ENCODE results near the gene BLVRB. TPM values are rescaled to one million over a fixed set of nuclear protein-coding genes. Genes with fewer than 3 reads are reported as not detected.
A peak's percentile ranks its signal among the peaks of the same experiment; 100 is the strongest.

The BLVRB gene
- total and polyA plus RNA-seq, 2 of the 8 experiments (the other 6 are each of a cell fraction or from before 2014, with no cell fraction given): 28.7 to 182 TPM

DNA sequence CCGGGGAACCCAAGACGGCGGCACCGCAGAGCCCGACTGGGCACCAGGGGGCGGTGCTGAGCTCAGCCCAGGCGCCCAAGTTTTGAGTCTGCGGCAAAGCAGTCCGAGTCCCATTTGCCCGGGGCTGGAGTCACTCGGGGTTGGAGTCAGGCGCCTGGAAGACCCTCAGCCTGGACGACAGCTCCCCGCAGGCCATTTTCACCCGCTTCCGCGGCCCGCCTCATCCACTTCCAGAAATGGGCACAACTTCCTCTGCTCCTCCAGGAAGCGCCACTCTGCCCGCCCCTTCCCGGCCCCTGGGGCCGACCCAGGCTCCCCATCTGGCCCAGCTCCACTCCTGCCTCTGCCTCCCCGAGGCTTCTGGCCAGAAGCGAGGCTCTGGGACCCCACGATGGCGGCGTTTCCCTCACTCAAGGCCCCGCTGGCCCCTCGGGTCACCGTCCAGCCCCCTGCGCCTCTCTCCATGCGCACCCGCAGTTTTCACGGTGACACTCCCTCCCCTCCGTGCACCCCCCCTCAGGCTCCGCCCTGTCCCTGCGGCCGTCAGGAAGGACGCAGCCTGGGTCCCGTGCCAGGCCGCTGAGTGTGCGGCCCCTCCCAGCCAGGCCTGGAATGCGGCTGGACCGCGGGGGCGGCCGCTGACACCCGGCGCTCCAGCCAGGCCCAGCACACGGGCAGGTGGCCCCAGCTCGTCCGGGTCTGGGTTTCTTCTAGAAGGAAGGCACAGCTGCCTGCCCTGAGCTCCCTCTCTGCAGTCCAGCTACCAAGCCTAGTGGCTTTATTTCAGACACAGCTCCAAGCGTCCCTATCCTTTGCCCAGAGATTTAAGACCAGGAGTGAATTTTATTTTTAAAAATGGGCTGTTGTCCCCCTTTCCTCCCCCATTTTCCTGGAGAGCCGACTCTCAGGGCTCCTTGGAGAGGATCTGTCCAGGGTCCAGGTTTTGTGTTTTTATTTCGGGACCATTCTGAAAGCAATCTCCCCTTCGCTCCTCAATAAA, 44.5 kb downstream of the BLVRB start:
- 6% methylated on average over 44 of the region's 56 CpGs; no CpG with 5 or more reads in 1 of the 2 experiments for WGBS, 2 experiments (ENCODE audit: extremely low coverage in 1 of 2, insufficient coverage in 1 of 2, insufficient read length in 1 of 2, insufficient replicate concordance in 2 of 2, low coverage in 1 of 2, low lambda C conversion rate in 2 of 2, missing lambda C conversion rate in 1 of 2)
- H2BK120ac ChIP-seq (replicated peaks; ENCODE audit: low read depth, low read length): no peak overlapping the region
- no peaks in the 10 kb centered on the region for H4K20me1 ChIP-seq (replicated peaks in 1 of 2; ENCODE audit: control insufficient read depth in 1 of 2, insufficient read depth in 2 of 2, low read length in 2 of 2)
- H3K27me3 ChIP-seq (replicated peaks in 1 of 4; ENCODE audit: control insufficient read depth in 3 of 4, extremely low read depth in 1 of 4, insufficient read depth in 3 of 4, low read length in 3 of 4): no peaks in the 10 kb centered on the region; a peak in 1 of 7 replicates
- H4K8ac ChIP-seq (ENCODE audit: extremely low read depth, insufficient read depth, low read length): no peak overlapping the region; the same call in 1 of the 2 replicates
- H2BK5ac ChIP-seq (ENCODE audit: low read depth, low read length): peak overlapping the region; percentile 56; the same call in 1 of the 2 replicates
- H2BK20ac ChIP-seq (ENCODE audit: low read length): no peak overlapping the region
- peak overlapping the region; percentile 44; the same call in 1 of the 2 replicates for H2BK12ac ChIP-seq (ENCODE audit: low read depth, low read length)
- ChIA-PET POLR2A (ENCODE audit: partially characterized antibody) (interaction anchor here (0.5 to 3.3 kb wide), 19 partner anchors 9 to 149 kb away, joined by 3 to 18 read pairs (median 4); partner anchors contain the start of genes BLVRB and SERTAD3), CTCF (ENCODE audit: partially characterized antibody) (interaction anchor here (0.6 to 4.4 kb wide), 35 partner anchors 8 to 281 kb away, joined by 3 to 41 read pairs (median 4); partner anchors contain the start of genes BLVRB, HIPK4, PRX and SERTAD3)
- no peaks in the 10 kb centered on the region for H3K79me2 ChIP-seq (ENCODE audit: control insufficient read depth in 1 of 2, insufficient read depth in 2 of 2, low read length in 2 of 2)
- no peak overlapping the region for H3K23ac ChIP-seq (ENCODE audit: insufficient read length)
- H3K14ac ChIP-seq (ENCODE audit: insufficient read length): no peak overlapping the region
- peak overlapping the region; percentile 93 for H3K18ac ChIP-seq (ENCODE audit: extremely low read depth, low read length)
- no peak overlapping the region for H2AK5ac ChIP-seq (ENCODE audit: low read depth, low read length)
- peak overlapping the region; percentile 44 for H4K5ac ChIP-seq (ENCODE audit: insufficient read length, low read depth, low read length)
- no peaks in the 10 kb centered on the region for H3K9me3 ChIP-seq (ENCODE audit: insufficient read depth in 2 of 2, low read depth in 1 of 2, low read length in 1 of 2)
- peak overlapping the region; percentile 72 for H3K56ac ChIP-seq (replicated peaks; ENCODE audit: insufficient read length, low read depth, low read length)
- peaks cover 0 to 2% (median 0%) of the 10 kb centered on the region in 4 experiments; a peak in 2 of 8 replicates for H3K36me3 ChIP-seq (ENCODE audit: control insufficient read depth in 2 of 4, insufficient read depth in 4 of 4, low read length in 3 of 4)
- peaks cover 10% of the 10 kb centered on the region for H3K23me2 ChIP-seq (ENCODE audit: low read depth, low read length)
- no peak overlapping the region for H2BK15ac ChIP-seq (ENCODE audit: low read length)
- peak overlapping the region; percentile 51; the same call in 1 of the 2 replicates for H3K27ac ChIP-seq (ENCODE audit: low read depth, low read length)
- H4K91ac ChIP-seq (replicated peaks; ENCODE audit: insufficient read length, low read length): peak overlapping the region; percentile 63
- DNase-seq (ENCODE audit: low read depth in 1 of 2, low spot score in 2 of 2) (peak in 1 of 2 experiments; percentile 96), FAIRE-seq (no peak)
- H3K9ac ChIP-seq (replicated peaks in 1 of 4; ENCODE audit: extremely low read depth in 1 of 4, low read depth in 3 of 4, low read length in 3 of 4): peak overlapping the region in 2 of 4 experiments; percentile 48 to 49; a peak in 5 of 7 replicates
- peaks cover 4 to 7% (median 5%) of the 10 kb centered on the region in 4 experiments; a peak in 5 of 7 replicates for H3K4me1 ChIP-seq (replicated peaks in 1 of 4; ENCODE audit: control insufficient read depth in 3 of 4, insufficient read depth in 4 of 4, low read length in 3 of 4)
- no peak overlapping the region for H3K4ac ChIP-seq (replicated peaks; ENCODE audit: insufficient read length, low read depth, low read length)
- no peaks in the 10 kb centered on the region; the same call in 1 of the 2 replicates for H3K79me1 ChIP-seq (ENCODE audit: low read depth, low read length)
- H3K4me3 ChIP-seq (ENCODE audit: extremely low read depth in 1 of 4, insufficient read depth in 2 of 4, low read depth in 3 of 4, low read length in 4 of 4): peak overlapping the region; percentile 47 to 70 (median 57)
- peak overlapping the region; percentile 54 to 74 for H3K4me2 ChIP-seq (ENCODE audit: insufficient read depth in 1 of 2, low read depth in 2 of 2, low read length in 2 of 2)
- no peak overlapping the region; the same call in 1 of the 2 replicates for H2AFZ ChIP-seq (ENCODE audit: low read length)
- TF ChIP-seq SIX5 (IDR thresholded peaks at IDR 0.05; ENCODE audit: low read depth, low read length): no peak
- TF ChIP-seq, protein P1, sequence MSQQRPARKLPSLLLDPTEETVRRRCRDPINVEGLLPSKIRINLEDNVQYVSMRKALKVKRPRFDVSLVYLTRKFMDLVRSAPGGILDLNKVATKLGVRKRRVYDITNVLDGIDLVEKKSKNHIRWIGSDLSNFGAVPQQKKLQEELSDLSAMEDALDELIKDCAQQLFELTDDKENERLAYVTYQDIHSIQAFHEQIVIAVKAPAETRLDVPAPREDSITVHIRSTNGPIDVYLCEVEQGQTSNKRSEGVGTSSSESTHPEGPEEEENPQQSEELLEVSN (IDR thresholded peaks at IDR 0.05): peak; percentile 80
- TF ChIP-seq EGR1 (IDR thresholded peaks at IDR 0.05; ENCODE audit: borderline replicate concordance, low read depth, low read length): peak; percentile 99
- peak; percentile 70; the same call in 1 of the 2 replicates for TF ChIP-seq PHF8 (conservative IDR thresholded peaks at IDR 0.05; ENCODE audit: low read depth, low read length)
- no peak for TF ChIP-seq CBX5 (IDR thresholded peaks at IDR 0.05; ENCODE audit: low read depth, low read length)
- TF ChIP-seq EZH2 (IDR thresholded peaks at IDR 0.05; ENCODE audit: low read depth, low read length, severe bottlenecking): no peak
- TF ChIP-seq, protein P2, sequence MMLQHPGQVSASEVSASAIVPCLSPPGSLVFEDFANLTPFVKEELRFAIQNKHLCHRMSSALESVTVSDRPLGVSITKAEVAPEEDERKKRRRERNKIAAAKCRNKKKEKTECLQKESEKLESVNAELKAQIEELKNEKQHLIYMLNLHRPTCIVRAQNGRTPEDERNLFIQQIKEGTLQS (IDR thresholded peaks at IDR 0.05; ENCODE audit: insufficient read depth, low read depth, low read length): no peak
- no peak for TF ChIP-seq CEBPB (IDR thresholded peaks at IDR 0.05; ENCODE audit: low read depth, low read length)

All from H1 (cell line).